ENCODE data around the gene YARS1. TPM values are rescaled to one million over a fixed set of nuclear protein-coding genes. Genes with fewer than 3 reads are reported as not detected.

The YARS1 gene
- total RNA-seq, 1 donor from 2014 or later: 219 TPM

DNA sequence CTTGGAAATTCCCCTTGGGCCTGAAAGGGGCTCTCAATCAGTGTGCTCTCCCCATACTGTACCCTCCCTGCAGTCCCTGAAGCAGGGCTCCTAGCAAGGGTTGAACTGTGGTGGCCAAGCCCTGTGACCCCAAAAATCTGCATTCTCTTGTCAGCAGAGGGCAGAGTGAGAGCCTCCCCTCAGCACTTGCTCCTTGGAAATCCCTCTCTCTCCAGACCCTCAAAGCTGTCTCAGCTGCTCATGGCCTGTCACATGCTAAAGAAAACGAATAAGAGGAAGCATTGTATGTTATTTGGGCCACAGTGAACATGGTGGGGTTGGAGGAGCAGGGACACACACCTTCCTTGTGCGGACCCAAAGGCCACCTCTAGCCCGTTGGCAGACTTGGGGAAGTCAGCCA, 67.4 kb downstream of the YARS1 start:
- no peak overlapping the region for H3K4me3 Mint-ChIP-seq (ENCODE audit: unreplicated experiment)
- Histone ChIP-seq H3K9me3 (ENCODE audit: insufficient read depth, low read depth, low read length) (no peaks in the 10 kb centered on the region), H3K4me1 (ENCODE audit: insufficient read depth, low read length) (peaks cover 7% of the 10 kb centered on the region), H3K9ac (ENCODE audit: low read length) (no peak overlapping the region), H4K20me1 (ENCODE audit: insufficient read depth, low read length) (peaks cover 26% of the 10 kb centered on the region), H3K27me3 (ENCODE audit: insufficient read depth, low read length) (no peaks in the 10 kb centered on the region), H3K79me2 (ENCODE audit: insufficient read depth, low read length) (peaks cover 9% of the 10 kb centered on the region), H3K4me3 (ENCODE audit: insufficient read depth, low read depth, low read length) (no peak overlapping the region), H3K27ac (ENCODE audit: low read depth, low read length) (no peak overlapping the region), H3K4me2 (ENCODE audit: low read length) (no peak overlapping the region), H2AFZ (ENCODE audit: low read depth, low read length) (no peak overlapping the region), H3K36me3 (ENCODE audit: insufficient read depth, low read length) (no peaks in the 10 kb centered on the region)
- H3K27ac Mint-ChIP-seq (ENCODE audit: unreplicated experiment): no peak overlapping the region
- FAIRE-seq (no peak), DNase-seq (ENCODE audit: low read depth) (no peak)
- H3K4me1 Mint-ChIP-seq (ENCODE audit: low read depth, unreplicated experiment): peaks cover 2% of the 10 kb centered on the region
- TF ChIP-seq EZH2 (IDR thresholded peaks at IDR 0.05; ENCODE audit: insufficient read depth, low read length) (no peak), CTCF (IDR thresholded peaks at IDR 0.05; ENCODE audit: insufficient read depth, low read depth, low read length) (no peak)
- peaks cover 5% of the 10 kb centered on the region for H3K36me3 Mint-ChIP-seq (ENCODE audit: low read depth, unreplicated experiment)
- peaks cover 2% of the 10 kb centered on the region for H3K9me3 Mint-ChIP-seq (ENCODE audit: unreplicated experiment)
- H3K27me3 Mint-ChIP-seq (ENCODE audit: low read depth, unreplicated experiment): no peaks in the 10 kb centered on the region

- Histone ChIP-seq H4K20me1 (ENCODE audit: insufficient read depth, low read length) (peaks cover 31% of the 10 kb centered on the region), H3K9me3 (ENCODE audit: insufficient read depth, low read depth, low read length) (no peaks in the 10 kb centered on the region), H3K4me2 (ENCODE audit: low read length) (no peak overlapping the region), H2AFZ (ENCODE audit: low read depth, low read length) (no peak overlapping the region), H3K4me1 (ENCODE audit: insufficient read depth, low read length) (peaks cover 5% of the 10 kb centered on the region), H3K27me3 (ENCODE audit: insufficient read depth, low read length) (no peaks in the 10 kb centered on the region), H3K4me3 (ENCODE audit: insufficient read depth, low read depth, low read length) (no peak overlapping the region), H3K9ac (ENCODE audit: low read length) (no peak overlapping the region), H3K27ac (ENCODE audit: low read depth, low read length) (no peak overlapping the region), H3K36me3 (ENCODE audit: insufficient read depth, low read length) (no peaks in the 10 kb centered on the region), H3K79me2 (ENCODE audit: insufficient read depth, low read length) (peaks cover 9% of the 10 kb centered on the region)
- H3K27ac Mint-ChIP-seq (ENCODE audit: unreplicated experiment): no peak overlapping the region
- no peak for DNase-seq (ENCODE audit: low read depth)
- H3K27me3 Mint-ChIP-seq (ENCODE audit: low read depth, unreplicated experiment): no peaks in the 10 kb centered on the region
- peaks cover 2% of the 10 kb centered on the region for H3K9me3 Mint-ChIP-seq (ENCODE audit: unreplicated experiment)
- H3K36me3 Mint-ChIP-seq (ENCODE audit: low read depth, unreplicated experiment): peaks cover 7% of the 10 kb centered on the region
- TF ChIP-seq CTCF (IDR thresholded peaks at IDR 0.05; ENCODE audit: insufficient read depth, low read depth, low read length) (no peak), EZH2 (IDR thresholded peaks at IDR 0.05; ENCODE audit: insufficient read depth, low read length) (no peak)
- FAIRE-seq: no peak
- H3K4me1 Mint-ChIP-seq (ENCODE audit: low read depth, unreplicated experiment): peaks cover 2% of the 10 kb centered on the region
- no peak overlapping the region for H3K4me3 Mint-ChIP-seq (ENCODE audit: unreplicated experiment)
Measured at GRCh38 chr1:32749332-32749731, 67.8 kb downstream of the YARS1 start.

GRCh38 chr1:32748926-32749325, 68.2 kb downstream of the YARS1 start:
- no peak overlapping the region for H3K4me3 Mint-ChIP-seq (ENCODE audit: unreplicated experiment)
- peaks cover 8% of the 10 kb centered on the region for H3K36me3 Mint-ChIP-seq (ENCODE audit: low read depth, unreplicated experiment)
- no peak overlapping the region for H3K27ac ChIP-seq (ENCODE audit: low read depth, low read length)
- no peaks in the 10 kb centered on the region for H3K27me3 ChIP-seq (ENCODE audit: insufficient read depth, low read length)
- no peak overlapping the region for H3K4me2 ChIP-seq (ENCODE audit: low read length)
- no peaks in the 10 kb centered on the region for H3K27me3 Mint-ChIP-seq (ENCODE audit: low read depth, unreplicated experiment)
- peaks cover 2% of the 10 kb centered on the region for H3K4me1 Mint-ChIP-seq (ENCODE audit: low read depth, unreplicated experiment)
- DNase-seq (ENCODE audit: low read depth) (no peak), FAIRE-seq (no peak)
- no peak for TF ChIP-seq EZH2 (IDR thresholded peaks at IDR 0.05; ENCODE audit: insufficient read depth, low read length)
- TF ChIP-seq CTCF (IDR thresholded peaks at IDR 0.05; ENCODE audit: insufficient read depth, low read depth, low read length): no peak
- H3K4me1 ChIP-seq (ENCODE audit: insufficient read depth, low read length): peaks cover 2% of the 10 kb centered on the region
- peaks cover 2% of the 10 kb centered on the region for H3K9me3 Mint-ChIP-seq (ENCODE audit: unreplicated experiment)
- no peak overlapping the region for H3K9ac ChIP-seq (ENCODE audit: low read length)
- no peak overlapping the region for H2AFZ ChIP-seq (ENCODE audit: low read depth, low read length)
- H3K36me3 ChIP-seq (ENCODE audit: insufficient read depth, low read length): no peaks in the 10 kb centered on the region
- no peaks in the 10 kb centered on the region for H3K9me3 ChIP-seq (ENCODE audit: insufficient read depth, low read depth, low read length)
- H3K4me3 ChIP-seq (ENCODE audit: insufficient read depth, low read depth, low read length): no peak overlapping the region
- peaks cover 35% of the 10 kb centered on the region for H4K20me1 ChIP-seq (ENCODE audit: insufficient read depth, low read length)
- H3K27ac Mint-ChIP-seq (ENCODE audit: unreplicated experiment): no peak overlapping the region
- peaks cover 7% of the 10 kb centered on the region for H3K79me2 ChIP-seq (ENCODE audit: insufficient read depth, low read length)

Data from astrocyte (in vitro differentiated cells and primary cell).